Measurements from ENCODE around the gene IL13RA1. TPM values are rescaled to one million over a fixed set of nuclear protein-coding genes. Genes with fewer than 3 reads are reported as not detected.

The IL13RA1 gene
- total and polyA plus RNA-seq, 7 donors, result 16.9 to 56.1 (median 32.8) TPM

DNA sequence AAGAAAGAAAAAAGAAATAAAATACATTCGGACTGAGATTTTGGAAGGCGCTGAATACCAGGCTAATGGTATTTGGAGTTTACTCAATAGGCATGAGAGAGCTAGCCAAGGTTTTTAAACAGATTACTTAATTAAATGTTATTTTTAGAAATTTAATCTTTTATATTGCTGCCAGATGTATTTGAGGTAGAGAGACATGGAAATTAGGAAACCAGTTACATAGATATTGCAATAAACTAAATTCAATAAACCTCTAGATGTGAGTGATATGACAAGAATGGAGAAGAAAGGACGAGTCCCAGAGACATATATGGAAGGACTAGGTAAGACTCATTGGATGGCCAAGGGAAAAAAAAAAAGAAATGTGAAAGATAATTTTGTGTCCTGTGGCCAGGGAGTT lies 38.5 kb upstream of the IL13RA1 start:
- ATAC-seq (no peak), DNase-seq (no peak)
- Histone ChIP-seq H3K36me3 (ENCODE audit: insufficient read depth in 1 of 2, low read depth in 1 of 2) (no peaks in the 10 kb centered on the region), H3K27me3 (ENCODE audit: insufficient read depth in 3 of 3, low read length in 2 of 3) (no peaks in the 10 kb centered on the region), H3K4me3 (no peak overlapping the region), H3K9me3 (no peaks in the 10 kb centered on the region), H3K4me1 (no peaks in the 10 kb centered on the region), H3K27ac (no peak overlapping the region)
- 86 to 98% (median 90%) methylated on average over 3 of the region's 3 CpGs for WGBS, 3 donors
- intact Hi-C loops (cut with DNase I), result no loop called here
- TF ChIP-seq, protein P1, sequence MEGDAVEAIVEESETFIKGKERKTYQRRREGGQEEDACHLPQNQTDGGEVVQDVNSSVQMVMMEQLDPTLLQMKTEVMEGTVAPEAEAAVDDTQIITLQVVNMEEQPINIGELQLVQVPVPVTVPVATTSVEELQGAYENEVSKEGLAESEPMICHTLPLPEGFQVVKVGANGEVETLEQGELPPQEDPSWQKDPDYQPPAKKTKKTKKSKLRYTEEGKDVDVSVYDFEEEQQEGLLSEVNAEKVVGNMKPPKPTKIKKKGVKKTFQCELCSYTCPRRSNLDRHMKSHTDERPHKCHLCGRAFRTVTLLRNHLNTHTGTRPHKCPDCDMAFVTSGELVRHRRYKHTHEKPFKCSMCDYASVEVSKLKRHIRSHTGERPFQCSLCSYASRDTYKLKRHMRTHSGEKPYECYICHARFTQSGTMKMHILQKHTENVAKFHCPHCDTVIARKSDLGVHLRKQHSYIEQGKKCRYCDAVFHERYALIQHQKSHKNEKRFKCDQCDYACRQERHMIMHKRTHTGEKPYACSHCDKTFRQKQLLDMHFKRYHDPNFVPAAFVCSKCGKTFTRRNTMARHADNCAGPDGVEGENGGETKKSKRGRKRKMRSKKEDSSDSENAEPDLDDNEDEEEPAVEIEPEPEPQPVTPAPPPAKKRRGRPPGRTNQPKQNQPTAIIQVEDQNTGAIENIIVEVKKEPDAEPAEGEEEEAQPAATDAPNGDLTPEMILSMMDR (IDR thresholded peaks at IDR 0.05), result no peak

DNA sequence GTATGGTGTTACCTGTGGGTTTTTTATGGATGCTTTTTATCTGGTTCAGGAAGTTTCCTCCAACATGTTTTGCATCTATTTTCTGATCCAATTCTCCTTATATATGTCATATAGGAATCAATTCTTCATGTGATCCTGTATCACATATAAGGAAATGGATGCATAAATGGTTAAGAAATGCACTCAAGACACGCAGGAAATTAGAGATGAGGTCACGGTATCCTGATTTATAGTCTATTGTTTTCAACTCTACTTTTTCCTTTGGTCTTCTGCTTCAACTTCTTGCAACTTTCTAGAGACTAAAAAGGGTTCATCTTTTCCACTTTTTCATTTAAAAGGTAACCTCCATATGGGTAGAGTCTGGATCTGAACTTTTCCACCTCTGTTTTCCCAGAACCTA lies 33.6 kb upstream of the IL13RA1 start:
- no peak overlapping the region for H3K27ac ChIP-seq
- no peaks in the 10 kb centered on the region for H3K4me1 ChIP-seq
- TF ChIP-seq, protein P1 (IDR thresholded peaks at IDR 0.05), result no peak
- H3K27me3 ChIP-seq (ENCODE audit: insufficient read depth in 3 of 3, low read length in 2 of 3), result no peaks in the 10 kb centered on the region
- H3K4me3 ChIP-seq, result no peak overlapping the region
- ATAC-seq (no peak), DNase-seq (no peak)
- 39 to 51% (median 45%) methylated on average over 2 of the region's 2 CpGs for WGBS, 3 donors
- intact Hi-C loops (cut with DNase I), result no loop called here
- H3K36me3 ChIP-seq (ENCODE audit: insufficient read depth in 1 of 2, low read depth in 1 of 2), result no peaks in the 10 kb centered on the region
- H3K9me3 ChIP-seq, result no peaks in the 10 kb centered on the region

DNA sequence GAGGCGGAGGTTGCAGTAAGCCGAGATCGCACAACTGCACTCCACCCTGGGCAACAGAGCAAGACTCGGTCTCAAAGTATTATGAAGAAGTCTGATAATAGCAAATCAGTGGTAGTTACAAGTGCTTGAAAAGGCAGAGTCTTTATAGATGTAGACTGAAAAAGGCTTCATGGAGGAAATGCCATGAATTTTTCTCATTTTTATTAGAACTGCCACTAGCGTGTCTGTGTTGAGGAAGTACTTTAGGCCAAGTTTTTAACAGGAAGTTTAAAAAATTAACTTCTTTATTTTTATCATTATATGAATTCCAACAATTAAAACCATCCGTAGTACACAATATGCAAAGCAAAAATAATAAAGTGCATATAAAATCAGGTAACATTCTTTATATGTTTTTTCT lies 32.8 kb upstream of the IL13RA1 start:
- Histone ChIP-seq H3K4me3 (no peak overlapping the region), H3K4me1 (no peaks in the 10 kb centered on the region), H3K36me3 (ENCODE audit: insufficient read depth in 1 of 2, low read depth in 1 of 2) (no peaks in the 10 kb centered on the region), H3K9me3 (no peaks in the 10 kb centered on the region), H3K27ac (no peak overlapping the region), H3K27me3 (ENCODE audit: insufficient read depth in 3 of 3, low read length in 2 of 3) (no peaks in the 10 kb centered on the region)
- TF ChIP-seq, protein P1 (IDR thresholded peaks at IDR 0.05), result no peak
- WGBS, 3 donors, result 56 to 69% (median 66%) methylated on average over 6 of the region's 6 CpGs
- no peak for DNase-seq
- intact Hi-C loops (cut with DNase I), result no loop called here
- ATAC-seq, result no peak

DNA sequence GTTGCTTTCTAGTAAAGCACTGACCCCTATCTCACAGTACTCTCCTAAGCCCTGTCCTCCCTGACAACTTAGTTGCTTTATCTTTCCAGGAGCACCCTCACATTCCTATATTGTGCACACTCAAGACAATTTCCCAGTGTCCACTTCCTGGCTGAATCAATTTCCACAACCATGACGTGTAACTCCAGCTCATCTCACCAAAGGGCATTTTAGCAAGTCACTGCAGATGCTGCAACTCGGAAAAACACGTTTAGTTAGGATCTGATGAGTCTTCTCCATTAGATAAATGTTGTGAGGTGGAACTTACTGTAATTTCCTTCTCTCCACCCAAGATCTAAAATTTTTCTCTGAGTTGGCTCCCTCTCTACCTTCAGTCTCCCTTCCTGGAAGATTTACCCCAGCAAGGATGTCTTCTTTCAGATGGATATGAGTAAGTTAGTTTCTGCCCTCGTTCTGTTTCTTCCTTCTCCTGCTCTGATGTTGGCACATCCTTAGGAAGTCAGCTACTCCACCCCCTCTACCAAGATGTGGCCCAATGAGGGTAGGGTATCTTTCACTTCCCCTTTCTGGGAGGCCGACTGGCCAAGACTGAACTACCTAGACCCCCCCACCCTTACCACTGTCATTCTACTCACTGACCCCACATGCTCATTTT lies 28.8 kb upstream of the IL13RA1 start:
- peak in 1 of 4 donors; percentile 33 for ATAC-seq
- no peak overlapping the region for H3K27ac ChIP-seq
- intact Hi-C loops (cut with DNase I), result no loop called here
- H3K9me3 ChIP-seq, result no peaks in the 10 kb centered on the region
- H3K27me3 ChIP-seq (ENCODE audit: insufficient read depth in 3 of 3, low read length in 2 of 3), result no peaks in the 10 kb centered on the region
- H3K4me1 ChIP-seq, result no peaks in the 10 kb centered on the region
- no peak overlapping the region for H3K4me3 ChIP-seq
- no peak for DNase-seq
- WGBS, 3 donors, result 55 to 82% (median 62%) methylated on average over 5 of the region's 5 CpGs
- TF ChIP-seq, protein P1 (IDR thresholded peaks at IDR 0.05), result no peak
- H3K36me3 ChIP-seq (ENCODE audit: insufficient read depth in 1 of 2, low read depth in 1 of 2), result no peaks in the 10 kb centered on the region

DNA sequence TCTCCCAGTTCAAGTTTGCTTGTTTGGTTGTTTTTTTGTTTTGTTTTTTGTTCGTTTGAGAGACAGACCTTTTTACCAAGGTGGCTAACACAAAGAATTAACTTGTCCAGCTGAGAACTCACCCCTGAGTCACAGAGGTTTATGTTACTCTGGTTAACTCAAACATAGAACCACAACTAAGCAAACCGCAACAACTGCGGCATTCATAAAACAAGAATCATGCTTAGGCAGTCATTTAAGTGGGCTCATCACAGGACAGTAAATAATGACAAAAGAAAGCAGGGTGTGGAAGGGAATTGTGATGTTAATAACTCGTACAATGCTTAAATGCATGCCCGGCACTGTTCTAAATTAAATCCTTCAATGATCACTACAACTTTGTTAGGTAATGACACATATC lies 24.7 kb upstream of the IL13RA1 start:
- Histone ChIP-seq H3K27ac (no peak overlapping the region), H3K4me1 (no peaks in the 10 kb centered on the region), H3K4me3 (no peak overlapping the region), H3K36me3 (ENCODE audit: insufficient read depth in 1 of 2, low read depth in 1 of 2) (no peaks in the 10 kb centered on the region), H3K27me3 (ENCODE audit: insufficient read depth in 3 of 3, low read length in 2 of 3) (no peaks in the 10 kb centered on the region), H3K9me3 (no peaks in the 10 kb centered on the region)
- ATAC-seq, result no peak
- TF ChIP-seq, protein P1 (IDR thresholded peaks at IDR 0.05), result no peak
- 87 to 92% (median 90%) methylated on average over 5 of the region's 5 CpGs for WGBS, 3 donors
- no peak for DNase-seq
- intact Hi-C loops (cut with DNase I), result no loop called here

Measured in psoas muscle (tissue), 8 donors.